ENCODE measurements around the gene SLC39A1.

The SLC39A1 gene

GRCh38 chr1:153946622-153947241, 16.6 kb downstream of the SLC39A1 start, which contains the start of gene DENND4B:
DENND4B (minus strand) TSS chr1:153946718; CDS start chr1:153944374, 2,344 bp downstream.
- peak; percentile 60 for DNase-seq

GRCh38 chr1:153945795-153946621, 17.3 kb downstream of the SLC39A1 start:
- peak; percentile 43 for DNase-seq

DNA sequence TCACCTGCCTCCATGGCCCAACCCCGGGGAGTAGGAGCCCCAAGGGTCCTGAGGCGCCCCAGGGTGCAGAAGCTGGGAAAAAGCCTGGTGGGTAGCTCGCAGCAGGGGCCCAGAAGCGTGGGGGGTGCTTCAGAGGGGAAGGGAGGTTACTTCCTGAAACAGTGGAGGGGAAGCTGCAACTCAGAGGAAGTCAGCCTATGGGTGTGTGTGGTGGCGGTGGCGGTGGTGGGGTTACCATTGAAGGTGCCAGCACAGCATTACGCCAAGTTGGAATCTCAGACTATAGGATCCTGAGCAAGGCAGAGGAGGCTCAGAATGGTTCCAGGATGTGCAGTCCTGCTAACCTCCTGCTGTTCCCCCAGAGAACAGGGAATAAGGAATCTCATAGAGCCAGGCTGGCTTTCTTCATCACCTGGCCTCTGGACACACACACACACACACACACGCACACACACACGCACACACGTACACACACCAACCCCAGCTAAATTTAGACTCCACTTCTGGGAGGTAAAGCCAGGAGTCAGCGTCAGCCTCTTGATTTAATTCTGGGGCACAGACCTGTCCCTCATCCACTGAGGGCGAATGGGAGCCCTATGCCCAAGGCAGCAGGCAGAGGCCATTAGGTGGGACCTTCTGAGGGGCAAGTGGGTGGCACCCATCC, 18.1 kb downstream of the SLC39A1 start:
- no peak for DNase-seq

DNA sequence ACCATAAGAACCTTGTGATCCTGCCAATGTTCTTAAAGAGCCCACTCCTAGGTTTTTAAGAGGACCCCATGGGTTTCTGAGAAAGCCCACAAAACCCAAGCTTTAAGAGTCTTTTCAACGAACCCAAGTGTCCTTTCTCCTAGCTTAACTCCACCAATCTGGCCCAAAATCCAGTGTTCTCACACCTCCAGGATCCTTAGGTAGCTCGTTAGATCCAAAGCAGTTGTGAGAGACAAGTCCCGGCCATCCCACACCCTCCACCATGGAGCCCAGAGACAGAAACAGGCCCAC, 18.6 kb downstream of the SLC39A1 start:
- no peak for DNase-seq

DNA sequence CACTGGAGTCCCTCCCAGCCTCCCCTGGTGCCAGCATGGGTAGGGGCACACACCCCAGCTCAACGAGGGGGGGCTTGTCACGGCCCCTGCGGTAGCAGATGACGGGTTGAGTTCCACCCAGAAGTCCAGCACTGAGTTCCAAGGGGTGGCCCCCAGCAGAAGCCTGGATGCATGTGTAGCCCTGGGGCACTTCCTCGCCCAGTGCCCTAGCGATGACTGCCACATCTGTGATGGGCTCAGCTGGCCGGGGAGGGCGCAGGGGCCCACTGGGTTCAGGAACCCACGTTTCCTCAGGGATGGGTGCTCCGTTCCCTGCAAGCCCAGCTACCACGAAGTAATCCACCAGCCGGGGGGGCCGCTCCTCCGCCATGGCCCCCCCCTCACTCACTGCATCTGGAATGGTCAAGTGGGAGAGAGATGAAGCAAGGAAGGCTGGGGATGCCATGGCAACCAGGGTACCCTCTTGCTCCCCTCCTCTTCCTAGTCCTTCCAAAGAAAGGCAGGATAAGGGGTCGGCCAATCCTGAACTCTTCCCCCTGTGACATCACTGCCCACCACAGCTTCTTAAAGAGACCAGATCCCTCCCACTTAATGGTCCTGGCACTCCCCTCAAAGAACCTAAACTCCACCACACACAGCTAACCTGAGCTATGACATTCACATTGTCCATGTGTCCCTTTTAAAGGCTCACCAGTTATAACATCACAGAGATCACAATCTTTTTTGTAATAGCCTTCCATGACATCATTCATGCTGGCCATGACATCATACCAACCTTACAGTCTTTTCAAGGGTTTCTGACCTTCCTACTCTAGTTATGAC, 19.1 kb downstream of the SLC39A1 start:
- DNase-seq: no peak

DNA sequence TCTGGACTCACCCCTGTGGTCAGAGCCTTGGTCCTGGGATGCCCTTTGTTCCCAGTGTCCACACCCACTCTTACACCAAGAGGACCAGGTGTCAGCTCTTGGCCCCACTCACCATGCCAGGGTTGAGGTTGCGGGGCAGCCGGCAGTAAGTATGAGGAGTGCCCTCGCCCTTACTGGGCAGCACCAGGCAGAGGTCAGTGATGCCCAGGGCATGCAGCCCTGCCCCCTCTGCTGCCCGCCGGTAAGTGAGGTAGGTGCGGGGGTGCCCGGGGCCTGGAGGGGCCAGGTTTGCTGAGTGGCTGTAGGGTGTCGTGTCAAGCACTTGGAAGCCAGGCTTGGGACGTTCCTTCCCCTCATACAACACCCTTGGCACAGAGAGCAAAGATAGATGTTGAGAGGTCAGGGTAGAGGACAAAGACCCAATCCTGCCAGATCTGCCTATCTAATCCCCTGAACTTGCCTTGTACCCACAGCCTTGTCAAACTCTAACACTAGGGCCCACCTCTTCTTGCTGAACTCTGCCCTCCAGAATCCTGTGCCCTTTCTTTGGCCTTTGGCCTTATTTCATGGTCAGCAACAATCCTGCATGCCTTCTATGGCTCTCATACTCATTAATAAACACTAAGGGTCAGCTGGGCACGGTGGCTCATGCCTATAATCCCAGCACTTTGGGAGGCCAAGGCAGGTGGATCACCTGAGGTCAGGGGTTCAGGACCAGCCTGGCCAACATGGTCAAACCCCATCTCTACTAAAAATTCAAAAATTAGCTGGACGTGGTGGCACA, 20.4 kb downstream of the SLC39A1 start:
- DNase-seq: no peak

DNA sequence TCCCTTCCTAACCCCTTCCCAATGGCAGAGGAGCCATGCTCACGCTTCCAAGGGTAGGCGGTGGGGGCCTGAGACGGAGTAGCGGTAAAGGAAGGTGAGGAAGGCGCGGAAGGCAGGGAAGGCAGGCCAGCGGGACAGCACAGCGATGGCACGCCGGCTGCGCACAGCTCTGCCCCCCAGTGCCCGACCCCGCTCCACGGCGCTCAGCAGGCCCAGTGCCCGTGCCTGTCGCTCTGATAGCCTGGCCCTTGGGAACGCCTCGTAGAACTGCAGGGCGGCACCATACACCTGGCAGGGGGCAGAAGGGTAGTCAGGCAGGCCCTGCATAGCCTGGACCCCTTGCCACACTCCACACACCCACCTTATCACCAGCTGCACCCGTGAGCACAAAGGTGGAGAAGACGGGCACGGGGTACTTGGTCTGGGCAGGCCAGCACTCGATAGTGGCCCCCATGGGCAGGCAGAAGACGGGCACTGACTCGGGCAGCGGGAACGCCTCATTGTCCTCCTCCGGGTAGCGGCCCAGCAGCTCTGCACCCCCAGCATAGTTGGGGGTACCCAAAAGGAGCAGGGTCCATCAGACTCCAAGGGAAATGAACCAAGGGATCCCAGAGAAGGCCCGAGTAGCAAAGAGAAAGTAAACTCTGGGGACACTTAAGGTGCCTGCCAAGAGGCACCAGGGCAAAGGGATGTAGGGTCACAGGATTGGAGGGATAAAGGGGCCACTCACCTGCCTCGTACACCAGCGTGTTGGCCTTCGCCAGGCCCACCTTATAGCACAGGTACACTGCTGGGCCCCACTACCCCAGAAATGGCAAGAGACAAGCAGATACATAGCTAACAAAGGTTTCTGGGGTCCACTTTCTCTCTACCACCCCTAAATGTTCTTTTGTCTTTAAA, 21.3 kb downstream of the SLC39A1 start:
- DNase-seq: no peak

DNA sequence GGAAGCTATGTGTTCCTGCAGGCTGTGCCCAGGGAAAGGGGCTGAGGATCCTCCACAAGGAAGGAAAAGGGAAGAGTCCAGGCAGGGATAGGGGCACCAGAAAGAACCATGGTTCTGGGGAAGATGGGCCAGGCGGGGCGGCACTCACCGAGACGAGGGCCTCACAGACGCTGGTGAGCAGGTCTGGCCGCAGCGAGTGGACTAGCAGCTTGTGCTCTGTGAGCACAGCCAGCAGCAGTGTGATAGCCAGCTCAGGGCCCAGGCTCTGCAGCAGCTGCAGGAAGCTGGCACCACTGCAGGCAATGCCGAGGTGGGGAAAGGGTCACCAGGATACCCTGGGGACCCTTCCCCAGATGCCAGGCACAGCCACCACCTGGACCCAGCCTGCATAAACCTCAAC, 22.6 kb downstream of the SLC39A1 start:
- no peak for DNase-seq

GRCh38 chr1:153939476-153939875, 23.9 kb downstream of the SLC39A1 start:
- no peak for DNase-seq

DNA sequence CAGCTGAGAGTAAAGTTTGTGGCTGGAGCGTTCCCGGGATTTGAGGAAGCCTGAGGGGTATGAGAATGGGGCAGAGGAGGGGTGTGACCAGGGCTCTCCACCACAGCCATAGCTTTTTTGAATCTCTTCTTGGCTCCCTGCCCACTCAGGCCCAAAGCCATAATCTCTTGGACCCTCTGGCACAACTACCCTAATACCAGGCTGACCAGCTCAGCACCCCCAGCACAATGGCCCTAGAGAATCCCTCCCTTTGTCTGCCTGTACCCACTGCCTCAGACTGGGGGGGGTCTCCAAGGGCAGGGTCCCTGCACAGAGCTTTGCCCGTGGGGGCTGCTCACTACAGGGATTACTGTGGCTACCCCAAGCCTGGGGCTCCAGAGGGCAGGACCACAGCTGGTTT, 24.3 kb downstream of the SLC39A1 start:
- DNase-seq: no peak

- DNase-seq: no peak
Observed at GRCh38 chr1:153937331-153937730, 26.0 kb downstream of the SLC39A1 start.

DNA sequence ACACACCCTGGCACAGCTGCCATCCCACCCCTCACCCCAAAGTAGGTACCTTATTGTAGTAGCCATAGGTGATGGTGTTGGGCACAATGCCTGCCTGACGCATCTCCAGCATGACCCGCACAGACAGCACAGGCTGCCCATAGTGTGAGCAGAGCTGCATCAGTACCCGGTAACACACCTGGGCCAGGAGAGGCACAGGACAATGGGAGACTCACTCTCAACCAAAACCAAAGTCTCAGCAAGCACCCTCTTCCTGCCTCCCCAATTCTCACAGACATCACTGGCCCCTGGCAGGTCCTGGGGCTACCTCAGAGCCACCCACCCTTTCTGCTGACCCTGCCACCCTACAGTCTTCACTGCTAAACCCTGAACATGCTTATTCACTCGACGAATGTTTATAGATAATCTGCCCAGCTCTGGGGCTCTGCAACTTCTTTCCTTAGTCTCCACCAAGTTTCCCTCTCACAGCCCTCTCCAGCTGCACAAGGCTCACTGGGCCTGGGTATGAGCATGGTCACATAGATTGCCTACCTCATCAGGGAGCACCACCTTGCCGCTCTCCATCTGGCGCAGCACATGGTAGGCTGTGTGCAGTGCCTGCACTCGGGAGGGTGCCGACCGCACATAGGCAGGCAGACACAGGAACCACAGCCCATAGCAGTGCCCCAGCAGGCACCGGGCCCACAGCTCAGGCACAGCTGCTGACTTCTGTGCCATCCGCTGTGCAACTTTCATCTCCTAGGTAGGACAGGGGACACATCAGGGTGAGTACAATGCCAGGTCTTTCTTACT, 27.1 kb downstream of the SLC39A1 start:
- DNase-seq: no peak

GRCh38 chr1:153934746-153935145, 28.6 kb downstream of the SLC39A1 start:
- DNase-seq: no peak

DNA sequence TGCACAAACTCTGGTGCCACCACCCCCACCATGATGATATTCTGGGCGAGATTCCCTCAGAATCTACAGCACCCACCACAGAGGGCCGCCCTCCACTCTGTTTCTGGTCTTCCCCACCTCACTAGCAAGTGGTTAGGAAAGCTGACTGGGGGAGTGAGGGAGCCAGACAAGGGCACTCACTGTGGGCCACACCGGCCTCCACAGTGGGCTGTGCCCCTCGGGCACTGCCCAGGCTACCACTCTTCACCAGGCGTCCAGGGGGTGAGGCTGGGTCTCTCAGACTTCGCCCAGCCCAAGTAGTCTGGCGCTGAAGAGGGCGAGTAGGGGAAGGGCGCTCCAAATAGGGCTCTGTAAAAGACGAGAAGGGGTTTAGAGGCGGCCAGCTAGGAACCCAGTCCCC, 29.4 kb downstream of the SLC39A1 start:
- DNase-seq: no peak

DNA sequence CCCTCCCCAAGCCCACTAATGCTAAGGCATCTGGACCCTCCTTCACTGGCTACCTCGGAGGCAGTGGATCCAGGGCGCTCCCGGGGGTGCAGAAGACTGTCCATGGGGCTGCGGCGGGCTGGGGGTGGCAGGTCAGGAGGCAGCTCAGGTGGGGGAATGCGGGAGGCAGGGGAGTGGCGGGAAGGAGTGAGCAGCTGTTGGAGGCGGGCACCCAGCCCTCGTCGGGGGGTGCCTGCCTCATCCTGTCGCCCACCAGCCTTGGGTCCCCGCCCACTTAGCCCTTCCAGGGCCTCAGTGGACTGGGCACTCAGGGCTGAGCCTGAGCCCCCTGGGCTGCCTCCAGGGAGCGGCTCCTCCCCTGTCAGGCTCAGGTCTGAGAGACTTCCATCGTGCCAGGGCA, 29.9 kb downstream of the SLC39A1 start:
- no peak for DNase-seq

DNA sequence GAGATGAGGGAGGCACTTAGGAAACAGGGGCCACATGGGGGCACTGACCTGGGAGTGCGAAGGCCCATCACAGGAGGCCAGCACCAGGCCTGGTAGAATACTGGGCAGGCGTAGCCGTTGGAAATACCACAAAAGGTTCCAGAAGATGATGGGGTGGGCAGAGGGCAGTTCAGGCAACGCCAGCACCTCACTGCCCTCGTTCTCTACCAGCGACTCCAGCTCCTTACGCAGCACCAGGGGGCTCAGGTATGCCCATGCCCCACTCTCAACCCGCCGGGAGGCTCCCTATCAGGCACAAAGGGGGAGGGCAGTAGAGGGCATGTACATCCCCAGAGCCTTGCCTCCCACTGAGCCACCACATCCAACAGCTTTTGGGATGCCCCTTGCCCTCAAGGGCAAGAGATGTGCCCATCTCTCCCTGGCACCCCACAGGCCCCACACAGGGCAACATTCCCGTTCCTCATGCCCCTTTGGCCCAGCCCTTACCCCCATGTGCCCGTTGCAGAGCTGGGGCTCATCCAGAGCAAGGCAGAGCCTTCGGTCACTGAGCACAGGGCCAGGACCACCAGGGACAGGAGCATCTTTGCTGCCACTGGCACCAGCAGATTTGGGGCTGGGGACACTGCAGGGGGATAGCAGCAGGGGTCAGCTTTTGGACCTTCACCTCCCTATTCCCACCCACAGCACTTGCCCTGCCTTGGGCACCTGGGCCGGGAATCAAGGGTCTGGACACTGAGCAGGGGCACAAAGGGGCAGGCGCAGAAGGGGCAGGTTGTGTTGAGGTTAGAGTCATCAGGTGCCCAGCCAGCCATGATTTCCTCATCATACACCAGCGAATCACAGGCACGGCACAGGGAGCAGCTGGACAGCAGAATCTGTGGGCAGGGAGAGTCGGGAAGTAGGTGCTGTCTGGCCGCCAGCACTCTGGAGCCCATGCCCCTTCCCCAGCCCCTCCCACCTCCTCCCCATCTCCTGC, 30.9 kb downstream of the SLC39A1 start:
- no peak for DNase-seq

GRCh38 chr1:153929981-153930948, 33.1 kb downstream of the SLC39A1 start:
- DNase-seq: no peak

GRCh38 chr1:153929426-153929825, 33.9 kb downstream of the SLC39A1 start:
- no peak for DNase-seq

All from NCI-H2029 (cell line).